HG03460 (cell line): Measurements from ENCODE around the gene FBLN2.
"Not testable (repeated sequence)": the region's sequence is repeated elsewhere in the genome, so short reads cannot be mapped to it uniquely, and the experiment has no call there.

Experiments
- ATAC-seq: cut with Tn5 transposase; IDR thresholded peaks from one replicate; pipeline ENCODE4 v1.9.1; 2021; ENCODE audit not compliant: unreplicated experiment

FBLN2 gene

DNA sequence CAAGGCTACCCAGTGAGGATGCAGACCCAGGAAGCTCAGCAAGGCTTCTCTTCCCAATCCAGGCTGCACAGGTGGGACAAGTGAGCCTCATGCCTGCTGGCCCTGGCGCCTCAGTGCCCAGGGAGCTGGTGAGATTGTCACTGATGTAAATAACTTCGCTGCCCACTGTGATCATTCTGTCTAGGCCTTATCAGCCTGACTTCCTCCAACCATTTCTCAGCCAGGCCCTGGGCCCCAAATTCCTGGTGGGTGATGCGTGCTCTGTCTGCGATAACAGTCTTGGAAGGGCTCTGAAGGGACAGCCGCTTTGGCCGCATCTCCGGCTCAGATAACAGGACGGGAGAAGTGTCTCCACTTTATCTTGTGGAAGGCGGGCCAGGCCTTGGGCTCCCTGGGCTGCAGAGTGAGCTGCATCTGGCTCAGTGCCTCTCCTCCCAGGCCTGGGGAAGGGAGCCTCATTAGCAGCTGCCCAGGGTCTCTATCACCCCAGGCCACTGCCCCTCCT, 2.2 kb upstream of the FBLN2 start:
- ATAC-seq, result no peak

GRCh38 chr3:13547591-13548371, 1.1 kb upstream of the FBLN2 start:
- no peak for ATAC-seq

DNA sequence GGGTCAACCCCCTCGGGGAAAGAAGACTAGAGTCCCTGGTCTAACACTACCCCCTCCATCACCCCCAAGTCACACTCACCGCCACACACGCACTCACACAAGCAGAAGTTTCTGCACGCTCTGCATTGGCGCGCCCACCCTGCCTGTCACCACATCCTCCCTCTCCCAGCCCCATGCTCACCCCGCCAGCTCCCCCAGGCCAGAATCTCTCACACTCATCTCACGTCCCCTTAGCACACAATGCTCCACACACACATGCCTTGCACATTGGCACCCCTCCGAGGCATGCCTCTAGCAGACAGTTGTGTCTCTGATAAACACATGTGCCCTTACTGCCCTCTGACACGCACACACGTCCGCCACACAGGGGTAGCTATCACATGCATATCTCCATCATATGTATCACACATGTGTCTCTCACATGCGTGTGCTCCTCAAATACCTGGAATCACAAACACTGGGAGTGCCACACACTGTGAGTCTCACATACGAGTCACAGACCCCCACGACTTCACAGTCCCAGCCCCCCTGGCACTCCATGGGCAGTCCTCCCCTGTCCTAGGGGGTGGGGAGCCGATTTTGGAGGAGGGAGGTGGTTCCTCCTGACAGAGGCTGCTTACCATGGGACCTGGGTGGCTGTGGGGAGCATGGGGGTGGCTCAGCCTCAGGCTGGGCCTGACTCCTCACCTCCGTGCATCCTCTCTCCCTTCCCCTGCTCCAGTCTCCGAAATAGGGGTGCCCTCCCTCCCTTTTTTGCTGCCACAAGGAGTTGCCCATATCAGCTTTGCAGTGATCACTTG, 898 bp downstream of the FBLN2 start:
- no peak for ATAC-seq

DNA sequence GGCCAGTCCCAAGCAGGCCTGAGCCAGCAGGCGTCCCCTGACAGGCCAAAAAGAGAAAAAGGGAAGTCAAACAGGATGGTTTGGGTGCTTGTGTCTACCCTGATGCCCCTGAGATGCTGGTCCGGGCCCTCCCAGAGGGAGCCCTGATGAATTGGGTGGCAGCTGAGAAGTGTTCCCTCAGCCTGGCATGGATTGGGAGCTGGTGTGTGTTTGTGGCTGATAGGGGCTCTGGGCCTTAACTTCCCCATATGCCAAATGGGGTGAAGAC, 1.4 kb downstream of the FBLN2 start:
- ATAC-seq, result no peak

GRCh38 chr3:13550791-13551360, 2.0 kb downstream of the FBLN2 start:
- ATAC-seq, result no peak

DNA sequence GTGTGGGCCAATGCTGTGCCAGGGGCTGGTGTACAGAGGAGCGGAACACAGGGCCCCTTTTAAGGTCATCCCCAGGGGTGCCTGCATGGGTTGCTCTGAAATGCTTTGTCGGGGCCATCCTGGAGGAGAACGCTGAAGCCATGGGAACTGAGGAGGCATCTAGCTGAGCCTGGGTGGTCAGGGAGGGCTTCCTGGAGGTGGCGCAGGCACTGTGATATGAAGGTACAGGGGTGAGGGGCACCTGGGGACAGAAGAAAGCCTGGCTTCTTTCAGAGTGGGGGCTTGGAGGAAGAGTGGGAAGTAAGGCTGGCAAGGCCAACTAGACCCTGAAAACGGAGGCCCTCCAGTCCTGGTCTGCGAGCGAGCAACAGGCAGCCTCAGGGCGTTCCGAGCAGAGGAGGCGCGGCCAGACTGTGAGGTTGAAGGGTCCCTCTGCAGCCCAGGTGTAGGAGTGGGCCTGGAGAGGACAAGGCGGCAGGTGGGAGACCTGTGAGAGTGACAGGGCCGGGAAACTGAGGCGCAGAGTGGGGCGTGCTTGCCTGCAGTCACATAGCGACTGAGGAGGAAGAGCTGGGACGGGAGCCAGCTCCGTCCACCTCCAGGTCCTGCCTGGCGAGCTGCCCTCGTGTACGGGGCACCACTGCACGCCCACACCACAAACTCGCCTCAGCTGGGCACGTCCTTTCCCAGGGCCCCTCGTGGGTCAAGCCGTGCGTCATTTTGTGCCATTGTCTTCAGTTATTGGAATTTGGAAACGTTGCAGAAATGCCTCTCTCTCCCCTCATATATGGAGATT, 4.1 kb downstream of the FBLN2 start:
- ATAC-seq, result no peak

DNA sequence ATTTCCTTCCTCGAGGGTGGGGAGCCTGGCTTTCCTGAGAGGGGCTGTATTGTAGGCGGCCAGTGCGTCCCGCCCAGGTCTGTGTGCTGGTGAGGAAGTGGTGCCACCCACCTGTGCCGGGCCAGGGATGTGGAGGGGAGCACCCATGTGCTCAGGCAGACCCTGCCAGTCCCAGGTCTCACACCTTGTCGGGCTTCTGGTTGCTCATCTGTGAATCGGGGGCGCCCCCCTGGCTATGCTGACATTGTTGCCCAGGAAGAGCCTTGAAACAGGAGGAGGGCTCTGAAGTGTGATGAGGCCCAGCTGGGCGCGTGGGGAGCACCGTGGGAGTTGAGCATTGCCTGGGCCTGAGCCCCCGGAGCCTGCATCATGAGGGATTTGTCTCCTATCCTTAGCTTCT, 4.8 kb downstream of the FBLN2 start:
- ATAC-seq, result no peak

DNA sequence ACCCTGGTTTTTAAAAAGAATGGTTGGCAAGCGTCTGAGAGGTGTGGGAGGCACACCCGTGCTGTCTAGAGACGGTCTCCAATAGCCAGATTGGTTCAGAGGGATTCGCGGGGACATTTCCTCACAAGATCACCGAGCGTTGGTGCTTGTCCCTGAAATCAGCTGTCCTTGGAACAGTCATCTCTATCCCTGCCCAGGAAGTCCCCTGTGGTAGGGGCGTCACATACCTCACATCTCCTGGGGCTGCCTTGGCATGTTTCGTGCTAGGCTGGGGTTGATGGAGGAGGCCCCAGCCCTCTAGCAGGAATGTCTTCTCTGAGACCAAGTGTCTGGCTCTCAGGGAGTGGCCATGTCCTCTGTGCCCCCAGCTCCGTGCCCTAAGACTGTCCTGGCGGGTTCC, 6.8 kb downstream of the FBLN2 start:
- ATAC-seq, result no peak

GRCh38 chr3:13556207-13556606, 7.3 kb downstream of the FBLN2 start:
- ATAC-seq, result no peak

- ATAC-seq, result no peak
These were observed 8.0 kb downstream of the FBLN2 start for GRCh38 chr3:13556917-13557316.

GRCh38 chr3:13557417-13557816, 8.5 kb downstream of the FBLN2 start:
- no peak for ATAC-seq

DNA sequence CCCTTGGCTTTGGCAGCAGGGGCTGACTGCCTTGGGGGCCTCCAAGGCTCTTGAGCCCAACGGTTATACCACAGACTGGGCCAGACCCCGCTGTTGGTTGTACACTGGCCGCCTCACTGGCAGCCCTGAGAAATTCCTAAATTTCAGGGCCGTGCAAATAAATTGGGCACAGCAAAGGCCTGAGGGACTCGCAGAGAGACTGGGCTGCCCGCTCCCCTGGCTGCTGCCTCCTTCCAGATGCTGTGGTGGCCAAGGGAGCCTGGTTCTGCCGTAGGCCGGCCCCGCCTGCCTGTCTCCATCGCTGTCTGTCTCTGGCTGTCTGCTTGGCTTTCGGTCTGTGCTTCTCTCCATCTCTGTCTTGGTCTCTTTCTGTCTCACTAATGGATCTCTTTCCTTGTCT, 9.0 kb downstream of the FBLN2 start:
- no peak for ATAC-seq

GRCh38 chr3:13558651-13559050, 9.7 kb downstream of the FBLN2 start:
- ATAC-seq, result no peak

DNA sequence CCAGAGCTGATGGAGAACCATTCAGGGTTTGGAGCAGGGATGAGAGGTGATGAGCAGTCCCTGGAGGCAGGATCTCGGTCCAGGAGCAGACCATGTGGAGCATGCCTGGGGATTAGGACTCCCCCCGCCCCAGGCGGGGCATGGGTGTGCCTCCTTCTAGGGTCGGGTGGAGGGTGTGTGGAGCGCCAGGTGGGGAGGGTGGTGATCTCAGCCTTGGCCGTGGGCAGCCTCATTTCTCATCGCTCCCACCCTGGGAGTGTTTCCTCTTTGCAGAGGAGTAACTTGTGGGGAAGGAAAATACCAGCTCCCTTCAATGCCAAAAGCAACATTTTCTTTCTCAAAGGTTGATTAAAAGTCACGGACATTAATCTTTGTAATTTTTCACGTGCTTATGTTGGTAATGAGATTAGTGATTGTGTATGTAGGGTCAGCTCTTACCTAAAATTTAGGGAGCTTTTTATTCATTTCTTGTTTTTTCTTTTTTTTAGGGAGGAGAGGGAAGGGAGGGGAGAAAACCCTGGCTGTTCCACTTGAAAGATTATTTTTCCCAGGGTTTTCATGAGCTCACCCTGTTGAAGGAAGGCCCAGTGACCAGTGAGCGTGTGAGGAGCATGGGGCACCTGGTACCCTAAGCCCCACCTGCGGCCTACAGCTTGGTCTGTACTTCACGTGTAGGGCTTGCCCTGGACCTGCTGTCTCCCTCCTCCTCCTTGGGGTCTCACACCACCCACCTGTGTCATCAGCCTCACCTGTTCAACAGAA, 11.0 kb downstream of the FBLN2 start:
- ATAC-seq, result no peak

GRCh38 chr3:13561376-13561775, 12.5 kb downstream of the FBLN2 start:
- ATAC-seq, result no peak

GRCh38 chr3:13561967-13562366, 13.0 kb downstream of the FBLN2 start:
- no peak for ATAC-seq

- ATAC-seq, result not testable (repeated sequence)
These were observed 13.5 kb downstream of the FBLN2 start for GRCh38 chr3:13562421-13562820.

DNA sequence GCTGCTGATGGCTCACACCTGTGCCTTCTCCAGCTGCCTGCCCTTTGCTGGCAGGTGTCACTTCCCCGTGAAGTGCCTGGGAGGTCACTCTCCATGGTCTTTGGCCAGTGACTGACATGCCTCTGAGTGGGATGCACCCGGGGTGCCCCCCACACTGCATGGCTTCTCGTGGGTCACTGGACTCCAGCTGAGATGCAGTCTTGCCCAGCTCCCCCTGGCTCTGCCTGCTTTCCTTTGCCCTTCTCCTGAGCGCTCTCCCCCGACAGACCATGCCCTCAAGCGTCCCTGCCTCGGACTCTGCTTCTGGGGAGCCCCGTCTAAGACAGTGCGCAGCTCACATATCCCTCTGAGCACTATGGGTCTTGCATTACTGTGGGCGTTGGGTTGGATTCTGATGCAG, 14.4 kb downstream of the FBLN2 start:
- no peak for ATAC-seq

DNA sequence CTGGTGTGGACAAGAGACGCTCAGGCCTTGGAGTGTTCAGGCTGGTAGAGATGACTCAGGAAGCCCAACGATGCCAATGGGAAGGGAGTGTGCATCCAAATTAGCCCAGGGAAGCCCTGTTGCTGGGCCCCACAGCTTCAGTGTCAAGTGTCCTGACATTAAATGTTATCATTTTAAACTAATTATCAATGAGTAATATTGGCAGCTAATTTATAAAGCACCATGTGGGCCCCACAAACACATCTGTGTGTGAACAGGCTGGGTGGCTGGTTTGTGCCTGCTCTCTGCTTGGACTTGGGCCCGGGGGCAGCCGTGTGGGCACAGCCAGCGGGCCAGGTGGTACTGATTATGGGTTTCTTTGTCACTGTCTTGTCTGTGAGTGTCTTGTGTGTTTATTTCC, 15.0 kb downstream of the FBLN2 start:
- no peak for ATAC-seq

GRCh38 chr3:13564751-13565560, 16.0 kb downstream of the FBLN2 start:
- no peak for ATAC-seq
